HepG2 (cell line): ENCODE results near the gene PAK6. TPM values are rescaled to one million over a fixed set of nuclear protein-coding genes. Genes with fewer than 3 reads are reported as not detected.

Experiments
- AGO2 ChIP-seq: fragments of 200-400 bp; formaldehyde crosslinking; optimal IDR thresholded peaks from 2 replicates; pipeline ENCODE3; 2017; ENCODE audit warnings: mild to moderate bottlenecking, low read depth, low read length, moderate library complexity
- HOXA5 ChIP-seq: sonication (generic); formaldehyde crosslinking; IDR thresholded peaks from 2 replicates; pipeline ENCODE4 v1.4.0; 2020; ENCODE audit warnings: missing genetic modification reagents
- SP2 ChIP-seq: sonication (generic); formaldehyde crosslinking; IDR thresholded peaks from 2 replicates; pipeline ENCODE4 v1.5.1; 2020; ENCODE audit warnings: mild to moderate bottlenecking, missing genetic modification reagents
- USF2 ChIP-seq, 2 experiments: sonication (generic) in 1 of 2; formaldehyde crosslinking in 1 of 2; IDR thresholded peaks; 2 replicates each; pipeline versions ENCODE4 v1.5.1 to v1.6.1; 2011 to 2020; ENCODE audit warnings: borderline replicate concordance in 1 of 2, low read depth in 1 of 2, low read length in 1 of 2, mild to moderate bottlenecking in 1 of 2, missing genetic modification reagents in 1 of 2, moderate library complexity in 1 of 2
- ZNF674 ChIP-seq: sonication (generic); formaldehyde crosslinking; IDR thresholded peaks from 2 replicates; pipeline ENCODE4 v1.5.0; 2020; ENCODE audit warnings: low read depth, mild to moderate bottlenecking, missing genetic modification reagents
- ZNF777 ChIP-seq: sonication (generic); formaldehyde crosslinking; IDR thresholded peaks from 2 replicates; pipeline ENCODE4 v1.4.0; 2020; ENCODE audit warnings: missing genetic modification reagents
- polyA plus RNA-seq, 8 experiments: library from polyadenylated mRNA; depleted of rRNA in 3 of 8; stranded (reverse) in 7 of 8; unstranded in 1 of 8; fragments of >200 nt; fragmentation: Illumina TruSeq in 4 of 8; extraction: Trizol in 4 of 8; gene quantifications; 2 replicates each; pipeline versions ENCODE4 v1.2.1 to v1.2.3, GENCODE V29; 2011 to 2016; ENCODE audit warnings: low read depth in 4 of 8, missing spikeins in 1 of 8, mixed read lengths in 1 of 8; ENCODE audit not compliant: insufficient read depth in 1 of 8
- total RNA-seq, 5 experiments: library from RNA; depleted of rRNA; stranded (reverse); fragments of >200 nt; fragmentation: Illumina TruSeq; extraction: Trizol; gene quantifications; 2 replicates each; pipeline ENCODE4 v1.2.3, GENCODE V29; 2016; ENCODE audit warnings: low read depth in 1 of 5
- TF ChIP-seq, protein P1 (sequence below): IDR thresholded peaks from 2 replicates; pipeline ENCODE4 v1.4.0; 2020; ENCODE audit warnings: mild to moderate bottlenecking, missing genetic modification reagents

Gene PAK6
- total and polyA plus RNA-seq, 2 of the 13 experiments (the other 11 are each of a cell fraction or from before 2014, with no cell fraction given), result 0.07 TPM; not detected in 1

GRCh38 chr15:40277471-40277870 lies 38.6 kb downstream of the PAK6 start (continued):
- TF ChIP-seq HOXA5 (CRISPR knock-in tag) (no peak), ZNF674 (CRISPR knock-in tag) (no peak), ZNF777 (no peak), USF2 (IDR thresholded peaks at IDR 0.05; ENCODE audit: low read depth, low read length) (no peak), USF2 (CRISPR knock-in tag; IDR thresholded peaks at IDR 0.05; ENCODE audit: borderline replicate concordance) (no peak), SP2 (CRISPR knock-in tag) (no peak), AGO2 (no peak)
- TF ChIP-seq, protein P1, sequence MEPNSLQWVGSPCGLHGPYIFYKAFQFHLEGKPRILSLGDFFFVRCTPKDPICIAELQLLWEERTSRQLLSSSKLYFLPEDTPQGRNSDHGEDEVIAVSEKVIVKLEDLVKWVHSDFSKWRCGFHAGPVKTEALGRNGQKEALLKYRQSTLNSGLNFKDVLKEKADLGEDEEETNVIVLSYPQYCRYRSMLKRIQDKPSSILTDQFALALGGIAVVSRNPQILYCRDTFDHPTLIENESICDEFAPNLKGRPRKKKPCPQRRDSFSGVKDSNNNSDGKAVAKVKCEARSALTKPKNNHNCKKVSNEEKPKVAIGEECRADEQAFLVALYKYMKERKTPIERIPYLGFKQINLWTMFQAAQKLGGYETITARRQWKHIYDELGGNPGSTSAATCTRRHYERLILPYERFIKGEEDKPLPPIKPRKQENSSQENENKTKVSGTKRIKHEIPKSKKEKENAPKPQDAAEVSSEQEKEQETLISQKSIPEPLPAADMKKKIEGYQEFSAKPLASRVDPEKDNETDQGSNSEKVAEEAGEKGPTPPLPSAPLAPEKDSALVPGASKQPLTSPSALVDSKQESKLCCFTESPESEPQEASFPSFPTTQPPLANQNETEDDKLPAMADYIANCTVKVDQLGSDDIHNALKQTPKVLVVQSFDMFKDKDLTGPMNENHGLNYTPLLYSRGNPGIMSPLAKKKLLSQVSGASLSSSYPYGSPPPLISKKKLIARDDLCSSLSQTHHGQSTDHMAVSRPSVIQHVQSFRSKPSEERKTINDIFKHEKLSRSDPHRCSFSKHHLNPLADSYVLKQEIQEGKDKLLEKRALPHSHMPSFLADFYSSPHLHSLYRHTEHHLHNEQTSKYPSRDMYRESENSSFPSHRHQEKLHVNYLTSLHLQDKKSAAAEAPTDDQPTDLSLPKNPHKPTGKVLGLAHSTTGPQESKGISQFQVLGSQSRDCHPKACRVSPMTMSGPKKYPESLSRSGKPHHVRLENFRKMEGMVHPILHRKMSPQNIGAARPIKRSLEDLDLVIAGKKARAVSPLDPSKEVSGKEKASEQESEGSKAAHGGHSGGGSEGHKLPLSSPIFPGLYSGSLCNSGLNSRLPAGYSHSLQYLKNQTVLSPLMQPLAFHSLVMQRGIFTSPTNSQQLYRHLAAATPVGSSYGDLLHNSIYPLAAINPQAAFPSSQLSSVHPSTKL (CRISPR knock-in tag), result no peak
